Measurements from ENCODE around the gene CCDC85C.

Gene CCDC85C

GRCh38 chr14:99522025-99522401, 82.0 kb downstream of the CCDC85C start:
- DNase-seq (ENCODE audit: low spot score), result no peak

GRCh38 chr14:99521176-99522024, 82.6 kb downstream of the CCDC85C start:
- no peak for DNase-seq (ENCODE audit: low spot score)

- DNase-seq (ENCODE audit: low spot score), result no peak
Observed at GRCh38 chr14:99520571-99521081, 83.4 kb downstream of the CCDC85C start.

- no peak for DNase-seq (ENCODE audit: low spot score)
Observed at GRCh38 chr14:99519931-99520421, 84.0 kb downstream of the CCDC85C start.

- no peak for DNase-seq (ENCODE audit: low spot score)
Observed at GRCh38 chr14:99519347-99519881, 84.6 kb downstream of the CCDC85C start.

- DNase-seq (ENCODE audit: low spot score), result peak; percentile 80
Observed at GRCh38 chr14:99518441-99519346, 85.3 kb downstream of the CCDC85C start.

- DNase-seq (ENCODE audit: low spot score), result no peak
Observed at GRCh38 chr14:99517643-99518381, 86.2 kb downstream of the CCDC85C start.

- no peak for DNase-seq (ENCODE audit: low spot score)
Observed at GRCh38 chr14:99516871-99517642, 87.0 kb downstream of the CCDC85C start.

- no peak for DNase-seq (ENCODE audit: low spot score)
Observed at GRCh38 chr14:99516156-99516870, 87.7 kb downstream of the CCDC85C start.

GRCh38 chr14:99515301-99516155, 88.5 kb downstream of the CCDC85C start:
- DNase-seq (ENCODE audit: low spot score), result no peak

GRCh38 chr14:99514552-99515300, 89.3 kb downstream of the CCDC85C start:
- no peak for DNase-seq (ENCODE audit: low spot score)

GRCh38 chr14:99513946-99514551, 90.0 kb downstream of the CCDC85C start:
- no peak for DNase-seq (ENCODE audit: low spot score)

GRCh38 chr14:99513183-99513694, 90.8 kb downstream of the CCDC85C start:
- DNase-seq (ENCODE audit: low spot score), result no peak

- no peak for DNase-seq (ENCODE audit: low spot score)
Observed at GRCh38 chr14:99512571-99513182, 91.3 kb downstream of the CCDC85C start.

- DNase-seq (ENCODE audit: low spot score), result no peak
Observed at GRCh38 chr14:99512110-99512449, 91.9 kb downstream of the CCDC85C start.

GRCh38 chr14:99511421-99512109, 92.4 kb downstream of the CCDC85C start:
- DNase-seq (ENCODE audit: low spot score), result no peak

All from activated CD4-positive, alpha-beta T cell treated with anti-CD3 and anti-CD28 coated beads, Interleukin-2, Interleukin-4, amounts not matched to agents 100 ng/mL and 50 ng/mL, durations not matched to agents 16 hours and 8 hours (primary cell).